HT-29 (cell line): ENCODE data around the gene TNFRSF14. TPM values are rescaled to one million over a fixed set of nuclear protein-coding genes. Genes with fewer than 3 reads are reported as not detected.
"Not testable (repeated sequence)": the region's sequence is repeated elsewhere in the genome, so short reads cannot be mapped to it uniquely, and the experiment has no call there.

Experiments used
- DNase-seq: peaks from one replicate; pipeline ENCODE4 v3.0.0-alpha.2; 2015; ENCODE audit warnings: low spot score
- total RNA-seq: library from RNA; depleted of rRNA; stranded (reverse); fragments of >200 nt; shearing (Covaris generic); gene quantifications from 2 replicates; pipeline ENCODE4 v1.2.3, GENCODE V29; 2014

Gene TNFRSF14
- total RNA-seq, 1 experiment from 2014 or later, result 77.4 TPM

- not testable (repeated sequence) for DNase-seq
Measured at GRCh38 chr1:2553076-2553475, 3.1 kb upstream of the TNFRSF14 start.

DNA sequence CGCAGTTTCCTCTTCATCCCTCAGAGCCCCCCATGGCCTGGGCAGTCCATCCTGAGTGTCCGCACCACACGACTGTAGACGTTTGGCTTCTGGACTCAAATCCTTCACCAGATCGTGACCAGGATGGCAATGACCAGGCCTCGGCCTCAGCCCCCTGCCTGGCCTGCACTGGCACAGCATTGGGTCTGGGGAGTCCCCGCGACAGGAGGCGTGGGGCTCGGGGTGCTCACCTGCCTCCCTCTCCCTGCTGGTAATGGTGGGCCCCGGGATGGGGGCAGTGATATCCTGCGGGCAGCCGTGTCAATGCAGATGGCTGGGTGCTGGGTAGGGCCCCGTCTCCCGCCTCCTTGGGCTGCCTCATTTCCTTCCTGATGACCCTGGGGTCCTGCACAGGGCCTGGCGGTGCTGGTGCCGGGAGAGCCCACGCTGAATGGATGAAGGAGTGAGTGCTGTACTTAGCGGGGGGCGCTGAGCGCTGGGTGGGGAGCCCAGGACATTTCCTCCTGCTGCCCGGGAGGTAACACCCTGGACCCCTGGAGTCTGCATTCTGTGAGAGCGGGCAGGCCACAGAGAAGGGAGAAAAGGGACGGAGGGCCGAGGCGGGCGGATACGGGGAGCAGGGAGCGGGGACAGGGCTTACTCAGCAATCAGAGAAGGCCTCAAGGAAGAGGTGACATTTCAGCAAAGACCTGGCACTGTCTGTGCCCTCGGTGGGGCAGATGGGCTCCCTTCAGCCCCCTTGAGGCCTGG lies 2.1 kb upstream of the TNFRSF14 start:
- no peak for DNase-seq

DNA sequence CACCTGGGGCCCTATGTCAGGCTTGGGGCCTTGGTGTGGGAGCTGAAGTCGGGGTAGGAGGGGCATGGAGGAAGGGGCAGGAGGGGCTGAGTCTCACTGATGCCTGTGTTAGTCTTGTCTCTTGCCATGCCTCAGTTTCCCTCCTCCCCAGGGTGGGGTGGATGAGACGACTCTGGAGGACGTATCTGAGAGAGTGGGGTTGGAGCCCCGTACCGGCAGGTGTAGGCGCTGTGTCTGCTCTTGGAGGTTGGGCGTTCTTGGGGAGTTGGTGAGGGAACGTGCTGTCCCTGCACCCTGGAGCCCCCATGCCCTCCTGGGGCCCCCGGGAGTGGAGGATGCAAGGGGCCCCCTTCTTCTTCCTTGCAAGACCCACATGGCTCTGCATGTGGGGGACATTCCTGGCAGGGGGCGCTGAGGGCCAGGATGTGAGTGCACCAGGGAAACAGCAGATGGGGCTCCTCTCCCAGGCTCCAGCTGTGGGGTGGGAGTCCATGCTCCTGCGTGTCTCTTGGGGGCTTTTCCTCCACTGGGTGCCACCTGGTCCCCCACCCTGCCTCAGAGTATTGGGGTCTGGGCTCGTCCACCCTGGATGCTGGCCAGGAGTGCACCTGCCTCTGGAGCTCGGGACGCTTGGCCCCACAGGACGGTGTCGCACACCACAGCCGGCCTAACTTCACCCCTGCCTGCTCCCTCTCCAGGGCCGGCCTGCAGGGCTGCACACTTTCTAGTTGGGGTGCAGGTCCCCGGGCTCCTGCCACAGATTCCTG lies 1.4 kb upstream of the TNFRSF14 start:
- DNase-seq, result no peak

DNA sequence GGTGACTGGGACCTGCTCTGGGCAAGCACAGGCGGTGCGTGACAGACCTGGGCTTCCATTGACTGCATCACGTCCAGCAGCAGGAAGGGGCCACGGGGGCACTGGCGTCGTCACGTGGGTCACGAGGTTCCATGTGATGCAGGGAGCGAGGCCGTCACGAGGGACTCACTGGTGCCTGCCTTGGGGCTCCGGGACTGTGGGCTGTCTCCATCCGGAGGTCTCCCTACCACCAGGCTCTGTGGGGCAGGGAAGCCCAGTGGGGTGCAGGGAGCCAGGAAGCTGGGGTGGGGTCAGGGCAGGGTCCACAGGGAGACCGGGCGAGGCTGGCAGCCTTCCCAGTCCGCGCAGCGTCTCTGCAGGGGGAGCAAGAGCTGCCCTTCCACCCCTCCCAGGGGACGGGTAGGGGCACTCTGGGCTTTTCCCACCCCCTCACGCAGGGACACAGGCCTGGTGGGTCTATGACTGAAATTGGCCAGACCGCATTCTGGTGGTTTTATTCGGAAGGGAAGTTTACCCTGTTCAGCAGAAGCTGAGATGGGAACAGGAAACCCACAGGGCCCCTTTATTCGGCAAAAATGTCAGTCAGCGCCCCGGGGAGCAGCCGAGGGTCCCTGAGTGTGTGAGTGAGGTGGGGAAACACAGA lies 416 bp upstream of the TNFRSF14 start:
- DNase-seq, result no peak

DNA sequence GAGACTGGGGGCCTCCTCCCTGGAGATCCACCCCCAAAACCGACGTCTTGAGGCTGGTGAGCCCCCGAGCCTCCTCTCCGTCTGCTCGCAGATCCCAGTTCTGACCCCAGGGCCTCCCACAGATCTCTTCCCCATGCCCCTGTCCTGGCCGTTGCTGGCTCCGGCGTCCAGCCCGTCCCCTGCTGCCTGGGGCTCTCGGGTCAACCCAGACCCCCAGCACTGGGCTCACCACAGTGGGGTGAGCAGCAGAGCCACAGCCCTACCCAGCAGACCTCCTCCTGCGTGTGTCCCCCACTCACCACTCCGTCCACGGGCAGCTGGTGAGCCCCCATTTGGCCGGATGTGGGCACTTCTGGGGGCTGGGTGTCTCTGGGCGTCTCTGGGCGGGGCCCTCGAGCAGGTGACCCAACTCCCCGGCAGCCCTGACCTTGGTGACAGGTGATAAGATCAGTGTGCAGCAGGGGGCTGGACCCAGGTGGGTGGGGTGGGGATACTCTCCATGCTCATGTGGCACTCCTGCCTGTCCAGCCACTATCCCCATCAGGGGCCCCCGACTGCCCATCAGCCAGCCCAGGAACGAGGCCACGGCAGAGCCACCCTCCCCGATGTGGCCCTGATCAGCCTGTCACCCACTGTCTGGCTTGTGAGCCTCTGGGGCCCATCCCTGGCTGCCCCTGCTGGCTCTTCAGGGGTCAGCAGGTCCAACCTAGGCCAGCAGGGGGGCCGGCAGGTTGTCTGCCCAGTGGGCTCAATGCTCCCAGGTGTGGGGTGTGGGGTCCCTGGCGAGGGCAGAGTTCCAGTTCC lies 709 bp downstream of the TNFRSF14 start:
- DNase-seq, result peak; percentile 23

DNA sequence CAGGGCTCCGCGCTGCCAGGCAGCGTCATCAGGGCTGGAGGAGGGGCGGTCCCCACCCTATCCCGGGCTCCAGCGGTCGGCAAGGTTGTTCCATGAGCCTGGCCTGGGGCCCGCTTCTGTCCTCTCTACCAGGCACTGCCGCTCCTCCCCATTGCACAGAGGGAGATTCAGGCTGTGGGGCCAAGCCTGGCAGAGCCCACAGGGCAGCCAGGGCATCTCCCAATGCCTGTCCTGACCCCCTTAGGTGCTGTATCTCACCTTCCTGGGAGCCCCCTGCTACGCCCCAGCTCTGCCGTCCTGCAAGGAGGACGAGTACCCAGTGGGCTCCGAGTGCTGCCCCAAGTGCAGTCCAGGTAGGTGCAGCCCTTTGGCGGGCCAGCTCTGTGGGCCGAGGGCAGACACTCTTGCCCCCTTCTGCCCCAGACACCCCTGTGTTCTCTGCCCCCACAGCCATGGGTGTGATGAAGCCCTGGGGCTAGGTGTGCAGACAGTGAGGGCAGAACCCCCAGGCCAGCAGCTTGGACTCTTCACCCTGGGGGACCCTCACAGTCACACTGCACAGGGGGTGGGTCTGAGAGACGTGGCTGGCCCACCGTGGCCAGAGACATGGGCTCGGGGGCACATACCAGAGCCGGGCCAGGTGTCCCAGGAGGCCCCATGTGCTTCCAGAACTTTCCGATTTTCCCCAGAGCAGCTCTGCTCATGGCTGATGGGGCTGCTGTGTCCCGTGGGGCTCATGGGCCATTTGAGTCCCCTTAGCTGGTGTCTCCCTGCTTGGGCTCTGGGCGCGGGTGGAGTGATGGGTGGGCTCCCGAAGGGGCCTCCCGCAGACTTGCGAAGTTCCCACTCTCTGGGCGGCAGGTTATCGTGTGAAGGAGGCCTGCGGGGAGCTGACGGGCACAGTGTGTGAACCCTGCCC lies 1.6 kb downstream of the TNFRSF14 start:
- DNase-seq, result peak; percentile 42

DNA sequence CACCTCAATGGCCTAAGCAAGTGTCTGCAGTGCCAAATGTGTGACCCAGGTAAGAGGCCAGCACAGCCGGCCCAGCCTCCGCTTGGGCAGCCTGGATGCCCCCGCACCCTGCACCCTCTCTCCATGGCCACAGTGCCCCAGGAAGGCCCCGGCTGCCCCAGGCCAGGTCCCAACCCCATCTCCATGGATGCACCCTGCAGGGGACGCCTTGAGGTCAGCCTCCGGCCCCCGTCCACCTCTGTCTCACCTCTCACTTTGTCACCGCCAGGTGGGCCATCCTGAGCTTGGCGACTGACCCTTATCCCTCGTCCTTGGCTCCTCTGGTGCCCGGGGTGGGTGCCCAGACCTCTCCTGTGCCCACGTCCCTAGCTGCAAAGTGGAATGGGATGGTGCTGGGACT lies 2.2 kb downstream of the TNFRSF14 start:
- DNase-seq, result no peak

- no peak for DNase-seq
Measured at GRCh38 chr1:2558861-2559260, 2.7 kb downstream of the TNFRSF14 start.

GRCh38 chr1:2559509-2560298 lies 3.5 kb downstream of the TNFRSF14 start:
- no peak for DNase-seq

DNA sequence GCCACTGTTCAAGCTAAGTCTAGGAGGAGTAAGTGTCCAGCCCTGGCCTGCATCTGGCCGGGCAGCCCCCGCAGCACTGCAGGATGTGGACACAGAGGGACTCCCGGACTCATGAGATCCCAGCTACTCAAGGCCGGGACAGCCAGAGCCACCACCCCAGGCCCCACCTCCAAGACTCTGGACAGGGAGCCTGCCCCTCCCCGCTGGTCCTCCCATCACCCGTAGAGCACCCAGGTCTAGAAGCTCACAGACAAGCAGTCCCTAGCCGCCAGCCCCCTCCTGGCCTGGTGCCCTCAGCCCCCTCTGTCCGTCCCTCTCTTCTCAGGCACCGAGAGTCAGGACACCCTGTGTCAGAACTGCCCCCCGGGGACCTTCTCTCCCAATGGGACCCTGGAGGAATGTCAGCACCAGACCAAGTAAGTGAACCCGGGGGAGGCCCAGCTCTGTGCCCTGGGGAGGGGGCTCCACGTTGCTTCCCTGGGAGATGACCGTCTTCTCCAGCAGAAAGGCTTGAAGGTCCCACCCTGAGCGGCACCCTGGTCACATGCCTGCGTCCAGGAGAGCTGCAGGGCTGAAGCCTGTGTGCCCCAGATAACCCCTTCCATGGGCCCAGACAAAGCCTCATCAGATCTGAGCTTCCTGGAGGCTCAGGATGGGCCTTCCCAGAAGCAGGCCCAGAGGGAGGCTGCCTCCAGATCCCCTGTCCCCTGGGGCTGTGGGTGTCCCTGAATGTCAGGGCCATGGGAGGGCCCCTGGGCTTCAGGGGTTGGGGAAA lies 4.3 kb downstream of the TNFRSF14 start:
- no peak for DNase-seq

DNA sequence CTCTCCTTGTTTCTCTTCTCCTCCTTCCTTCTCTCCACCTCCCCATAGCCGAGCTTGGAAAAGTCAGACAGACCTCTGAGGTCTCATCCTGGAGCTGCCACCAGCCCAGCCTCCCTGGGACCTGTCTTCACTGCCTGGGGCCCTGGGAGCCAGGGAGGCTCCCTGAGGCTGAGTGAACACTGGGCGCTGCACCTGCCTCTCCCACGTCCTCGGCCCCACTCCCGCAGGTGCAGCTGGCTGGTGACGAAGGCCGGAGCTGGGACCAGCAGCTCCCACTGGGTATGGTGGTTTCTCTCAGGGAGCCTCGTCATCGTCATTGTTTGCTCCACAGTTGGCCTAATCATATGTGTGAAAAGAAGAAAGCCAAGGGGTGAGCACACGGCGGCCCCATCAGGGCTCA lies 5.3 kb downstream of the TNFRSF14 start:
- no peak for DNase-seq

GRCh38 chr1:2561898-2562895 lies 6.0 kb downstream of the TNFRSF14 start:
- DNase-seq, result no peak

GRCh38 chr1:2563205-2563604 lies 7.0 kb downstream of the TNFRSF14 start:
- no peak for DNase-seq

GRCh38 chr1:2564006-2564814 lies 8.0 kb downstream of the TNFRSF14 start:
- no peak for DNase-seq

- DNase-seq, result no peak
Measured at GRCh38 chr1:2564815-2565374, 8.7 kb downstream of the TNFRSF14 start.
